ENCODE measurements around the gene TEX51. TPM values are rescaled to one million over a fixed set of nuclear protein-coding genes. Genes with fewer than 3 reads are reported as not detected.

Gene TEX51
- total RNA-seq, 2 experiments from 2014 or later = not detected

DNA sequence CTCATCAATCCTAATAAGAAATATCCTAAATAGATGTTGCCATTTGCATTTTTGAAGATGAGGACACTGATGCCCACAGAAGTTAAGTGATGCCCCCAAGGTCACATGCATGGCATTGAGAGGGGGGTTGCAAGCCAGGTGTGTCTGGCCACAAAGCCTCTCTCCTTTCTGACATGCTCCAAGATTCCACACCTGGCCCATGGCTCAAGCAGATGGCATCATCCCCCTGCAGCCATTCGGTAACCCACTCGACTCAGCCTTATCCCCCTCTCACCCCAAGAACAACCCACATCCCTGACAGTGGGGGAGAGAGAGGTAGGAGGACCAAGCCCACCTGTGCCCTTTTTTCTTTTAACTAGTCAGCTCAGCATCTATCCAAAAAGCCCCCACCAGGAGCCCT, 16.5 kb upstream of the TEX51 start:
- DNase-seq = no peak
- ChIA-PET CTCF (no interaction called here), POLR2A (no interaction called here)
- Mint-ChIP-seq H3K9me3 (no peaks in the 10 kb centered on the region), H3K36me3 (ENCODE audit: low read depth) (no peaks in the 10 kb centered on the region), H3K27me3 (no peaks in the 10 kb centered on the region), H3K27ac (no peak overlapping the region), H3K4me1 (peaks cover 2% of the 10 kb centered on the region), H3K4me3 (no peak overlapping the region)

DNA sequence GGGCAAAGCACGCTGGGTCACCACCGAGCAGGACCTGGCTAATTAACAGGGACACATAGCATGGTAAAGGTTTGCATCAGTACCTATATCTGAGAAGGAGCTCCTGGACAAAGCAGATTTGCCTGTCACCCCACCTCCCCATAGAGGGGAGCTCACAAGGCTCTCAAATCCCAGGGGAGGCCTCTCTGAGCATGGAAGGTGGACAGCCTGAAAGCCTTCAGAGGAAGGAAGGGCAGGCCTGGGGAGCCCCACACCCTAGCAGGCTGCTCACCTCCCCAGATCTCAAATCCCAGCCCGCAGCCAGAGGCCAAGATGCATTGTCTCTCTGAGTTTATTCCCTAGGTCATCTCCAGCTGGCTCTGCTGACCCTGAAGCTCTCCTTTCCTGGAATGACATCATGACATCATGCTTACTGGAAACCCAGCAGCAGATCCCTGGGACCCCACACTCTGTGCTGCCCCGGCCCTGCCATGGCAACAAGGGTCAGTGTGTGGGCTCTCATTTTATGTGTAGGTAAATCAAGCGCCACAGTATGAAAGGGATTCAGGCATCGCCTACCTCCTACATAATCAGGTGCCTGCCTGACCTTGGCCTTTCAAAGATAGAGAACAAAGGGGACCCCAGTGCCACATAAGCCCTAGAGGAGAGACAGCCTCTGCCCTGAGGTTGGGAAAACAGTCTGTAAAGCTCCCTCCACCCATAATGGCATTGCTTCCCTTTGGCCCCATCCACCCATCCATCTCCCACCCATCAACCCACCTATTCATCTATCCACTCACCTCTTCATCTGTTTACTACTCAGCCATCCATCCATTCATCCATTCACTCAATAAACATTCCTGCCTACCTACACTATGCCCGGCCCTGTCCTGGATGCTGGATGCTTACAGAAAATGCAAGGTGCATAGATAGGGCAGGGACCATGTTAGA, 15.7 kb upstream of the TEX51 start:
- Mint-ChIP-seq H3K4me3 (no peak overlapping the region), H3K27me3 (no peaks in the 10 kb centered on the region), H3K9me3 (no peaks in the 10 kb centered on the region), H3K27ac (no peak overlapping the region), H3K36me3 (ENCODE audit: low read depth) (no peaks in the 10 kb centered on the region), H3K4me1 (peaks cover 2% of the 10 kb centered on the region)
- no peak for DNase-seq
- CTCF ChIA-PET = no interaction called here
- POLR2A ChIA-PET = no interaction called here

DNA sequence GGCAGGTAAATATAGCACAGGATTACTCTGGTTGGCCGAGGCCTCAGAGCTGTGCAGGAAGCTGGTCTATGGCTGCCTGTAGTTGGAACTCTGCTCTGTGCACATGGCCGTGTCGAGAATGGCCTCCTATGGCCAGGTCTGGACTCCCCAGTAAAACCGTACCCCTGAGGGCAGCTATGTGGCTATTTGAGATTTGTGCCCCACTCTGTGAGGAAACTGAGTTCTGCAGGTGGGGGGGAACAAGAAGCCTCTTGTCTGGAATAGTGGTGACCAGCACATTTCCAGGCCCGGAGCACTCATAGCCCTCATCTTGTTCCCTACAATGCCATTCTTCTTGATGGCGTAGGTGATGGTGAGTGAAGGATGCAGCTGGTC, 15.0 kb upstream of the TEX51 start:
- DNase-seq = no peak
- peaks cover 2% of the 10 kb centered on the region for H3K4me1 Mint-ChIP-seq
- H3K27ac Mint-ChIP-seq = no peak overlapping the region
- H3K4me3 Mint-ChIP-seq = no peak overlapping the region
- POLR2A ChIA-PET = no interaction called here
- no peaks in the 10 kb centered on the region for H3K9me3 Mint-ChIP-seq
- CTCF ChIA-PET = no interaction called here
- no peaks in the 10 kb centered on the region for H3K36me3 Mint-ChIP-seq (ENCODE audit: low read depth)
- H3K27me3 Mint-ChIP-seq = no peaks in the 10 kb centered on the region

DNA sequence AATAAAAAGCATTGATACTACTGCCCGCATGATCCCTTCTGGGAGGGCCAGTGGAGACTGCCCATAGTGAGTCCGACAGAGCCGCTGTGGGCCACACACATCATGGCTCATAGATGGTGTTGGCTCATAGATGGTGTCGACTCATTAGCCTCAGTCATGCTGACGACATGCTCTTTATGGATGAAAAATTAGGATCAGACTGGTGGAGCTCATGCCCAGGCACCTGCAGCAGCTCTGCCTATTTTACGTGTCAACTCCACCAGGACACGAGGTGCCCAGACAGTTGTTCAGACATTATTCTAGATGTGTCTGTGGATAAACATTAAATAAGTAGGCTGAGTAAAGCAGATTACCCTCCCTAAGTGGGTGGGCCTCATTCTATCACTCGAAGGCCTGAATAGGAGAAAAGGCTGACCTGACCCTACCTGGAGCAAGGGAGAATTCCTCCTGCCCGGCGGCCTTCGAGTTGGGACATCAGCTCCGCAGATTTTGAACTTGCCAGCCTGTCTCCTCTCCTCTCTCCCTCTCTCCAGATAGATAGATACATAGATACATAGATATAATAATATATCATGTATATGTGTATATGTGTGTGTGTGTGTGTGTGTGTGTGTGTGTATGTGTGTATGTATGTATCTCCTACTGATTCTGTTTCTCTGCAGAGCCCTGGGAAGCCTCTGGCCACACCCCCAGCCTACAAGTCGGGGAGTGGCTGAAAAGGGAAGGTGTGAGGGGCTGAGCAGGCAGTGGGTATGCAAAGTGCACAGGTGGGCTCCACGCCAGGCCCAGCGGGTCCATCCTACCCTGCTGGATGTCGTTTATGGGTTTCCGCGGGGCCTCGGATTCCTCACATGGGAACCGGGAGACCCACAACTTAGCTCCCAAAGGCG, 13.6 kb upstream of the TEX51 start:
- H3K4me1 Mint-ChIP-seq = peaks cover 2% of the 10 kb centered on the region
- DNase-seq = no peak
- no peak overlapping the region for H3K27ac Mint-ChIP-seq
- H3K27me3 Mint-ChIP-seq = no peaks in the 10 kb centered on the region
- no peaks in the 10 kb centered on the region for H3K9me3 Mint-ChIP-seq
- H3K4me3 Mint-ChIP-seq = no peak overlapping the region
- no peaks in the 10 kb centered on the region for H3K36me3 Mint-ChIP-seq (ENCODE audit: low read depth)
- CTCF ChIA-PET = no interaction called here
- POLR2A ChIA-PET = no interaction called here

DNA sequence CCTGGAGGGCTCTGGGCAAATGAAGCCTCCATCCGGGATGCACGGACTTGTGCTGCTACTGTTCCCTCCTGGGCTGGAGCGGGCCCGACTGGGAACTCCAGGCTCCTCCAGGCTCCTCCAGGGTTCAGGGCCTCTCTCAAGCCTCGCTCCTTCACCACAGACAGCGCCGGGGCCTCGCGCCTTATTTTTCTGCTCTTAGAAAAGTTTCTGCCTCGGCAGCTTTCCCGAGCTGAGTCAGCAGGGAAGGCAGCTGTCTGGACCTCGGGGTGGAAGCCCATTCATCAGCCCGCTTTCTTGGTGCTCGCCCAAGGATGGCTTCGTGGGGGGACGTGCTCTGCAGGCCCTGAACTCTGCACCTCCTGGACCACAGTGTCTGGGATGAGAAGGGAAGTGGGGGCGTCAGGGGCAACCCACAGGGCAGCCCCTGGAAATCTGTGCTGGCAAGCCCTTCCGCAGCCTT, 12.9 kb upstream of the TEX51 start:
- Mint-ChIP-seq H3K27ac (no peak overlapping the region), H3K9me3 (no peaks in the 10 kb centered on the region), H3K36me3 (ENCODE audit: low read depth) (no peaks in the 10 kb centered on the region), H3K4me3 (no peak overlapping the region), H3K27me3 (no peaks in the 10 kb centered on the region), H3K4me1 (peaks cover 2% of the 10 kb centered on the region)
- POLR2A ChIA-PET = no interaction called here
- CTCF ChIA-PET = interaction anchor here (1.0 to 1.2 kb wide), 4 partner anchors 9 to 236 kb away, joined by 3 to 6 read pairs (median 4); no protein-coding TSS in a partner anchor
- DNase-seq = no peak

DNA sequence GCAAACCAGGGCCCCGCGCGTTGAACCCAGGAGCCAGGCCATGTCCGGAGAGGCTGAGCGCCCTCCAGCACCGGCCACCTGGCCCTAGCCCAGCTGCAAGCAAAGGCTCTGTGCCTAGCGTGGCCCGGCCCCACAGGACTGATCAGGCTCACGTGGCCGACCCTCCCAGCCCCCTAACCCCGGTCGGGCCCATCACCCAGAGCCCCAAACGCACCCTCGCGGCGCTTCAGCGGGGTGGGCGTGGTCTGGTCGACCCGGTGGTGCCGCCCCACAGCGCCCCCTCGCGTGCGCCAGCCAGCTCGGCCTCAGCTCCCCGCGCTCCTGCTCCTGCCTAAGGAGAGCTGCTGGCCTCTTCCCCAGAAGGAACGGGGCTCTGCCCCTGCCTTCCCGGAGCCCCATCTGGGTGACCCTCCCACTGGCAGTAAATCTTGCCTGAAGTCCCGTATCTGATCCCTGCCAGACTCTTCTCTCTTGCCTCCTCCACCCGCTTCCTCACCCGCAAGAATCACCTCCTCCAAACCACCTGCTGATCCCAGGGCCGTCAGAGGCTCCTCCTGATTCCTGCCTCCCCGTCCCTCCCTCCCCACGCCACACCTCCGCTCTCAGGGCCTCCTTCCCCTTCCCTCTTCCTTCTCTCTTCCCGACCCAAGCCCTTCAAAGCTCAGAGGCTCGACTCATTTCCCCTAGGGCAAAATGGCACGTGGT, 12.3 kb upstream of the TEX51 start:
- Mint-ChIP-seq H3K4me3 (no peak overlapping the region), H3K9me3 (no peaks in the 10 kb centered on the region), H3K36me3 (ENCODE audit: low read depth) (no peaks in the 10 kb centered on the region), H3K27ac (no peak overlapping the region), H3K27me3 (no peaks in the 10 kb centered on the region), H3K4me1 (peaks cover 2% of the 10 kb centered on the region)
- POLR2A ChIA-PET = no interaction called here
- DNase-seq = peak; percentile 57
- CTCF ChIA-PET = interaction anchor here (0.7 to 1.2 kb wide), 5 partner anchors 8 to 236 kb away, joined by 3 to 6 read pairs (median 4); no protein-coding TSS in a partner anchor

DNA sequence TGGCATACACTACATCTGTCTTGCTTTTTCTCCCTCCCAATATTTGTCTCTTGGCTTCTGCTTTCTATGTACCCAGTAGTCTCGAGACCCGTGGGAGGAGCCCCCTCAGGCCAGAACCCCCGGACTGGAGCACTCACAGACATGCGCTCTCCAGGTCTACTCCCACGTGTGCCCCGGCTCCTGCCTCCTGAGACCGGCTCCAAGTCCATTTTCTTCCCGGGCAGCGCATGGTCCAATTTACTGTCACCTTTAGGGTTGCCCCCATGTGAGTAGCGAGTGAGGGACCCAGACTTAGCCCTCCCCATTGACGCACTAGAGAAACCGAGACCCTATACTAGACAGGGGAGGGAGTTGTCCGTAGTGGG, 11.8 kb upstream of the TEX51 start:
- no peak for DNase-seq
- Mint-ChIP-seq H3K36me3 (ENCODE audit: low read depth) (no peaks in the 10 kb centered on the region), H3K27me3 (no peaks in the 10 kb centered on the region), H3K27ac (no peak overlapping the region), H3K4me1 (peaks cover 2% of the 10 kb centered on the region), H3K4me3 (no peak overlapping the region), H3K9me3 (no peaks in the 10 kb centered on the region)
- POLR2A ChIA-PET = no interaction called here
- CTCF ChIA-PET = interaction anchor here (0.7 to 1.2 kb wide), 5 partner anchors 7 to 237 kb away, joined by 3 to 6 read pairs (median 4); no protein-coding TSS in a partner anchor

DNA sequence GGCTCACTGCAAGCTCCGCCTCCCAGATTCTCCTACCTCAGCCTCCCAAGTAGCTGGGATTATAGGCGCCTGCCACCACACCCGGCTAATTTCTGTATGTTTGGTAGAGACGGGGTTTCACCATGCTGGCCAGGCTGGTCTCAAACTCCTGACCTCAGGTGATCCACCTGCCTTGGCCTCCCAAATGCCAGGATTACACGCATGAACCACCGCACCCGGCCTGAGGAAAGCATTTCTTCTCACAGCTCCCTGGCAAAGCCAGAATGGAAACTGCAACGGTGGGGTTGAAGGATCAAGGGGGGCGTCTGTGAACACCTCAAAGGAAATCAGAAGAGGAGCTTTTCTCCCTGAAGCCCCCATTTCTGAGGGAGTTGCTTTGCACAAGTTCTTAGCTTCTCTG, 11.2 kb upstream of the TEX51 start:
- DNase-seq = no peak
- Mint-ChIP-seq H3K27me3 (no peaks in the 10 kb centered on the region), H3K36me3 (ENCODE audit: low read depth) (no peaks in the 10 kb centered on the region), H3K4me1 (peaks cover 2% of the 10 kb centered on the region), H3K9me3 (no peaks in the 10 kb centered on the region), H3K27ac (no peak overlapping the region), H3K4me3 (no peak overlapping the region)
- ChIA-PET POLR2A (no interaction called here), CTCF (interaction anchor here (0.7 kb wide), 1 partner anchor 14 kb away, joined by 4 read pairs; no protein-coding TSS in a partner anchor)

DNA sequence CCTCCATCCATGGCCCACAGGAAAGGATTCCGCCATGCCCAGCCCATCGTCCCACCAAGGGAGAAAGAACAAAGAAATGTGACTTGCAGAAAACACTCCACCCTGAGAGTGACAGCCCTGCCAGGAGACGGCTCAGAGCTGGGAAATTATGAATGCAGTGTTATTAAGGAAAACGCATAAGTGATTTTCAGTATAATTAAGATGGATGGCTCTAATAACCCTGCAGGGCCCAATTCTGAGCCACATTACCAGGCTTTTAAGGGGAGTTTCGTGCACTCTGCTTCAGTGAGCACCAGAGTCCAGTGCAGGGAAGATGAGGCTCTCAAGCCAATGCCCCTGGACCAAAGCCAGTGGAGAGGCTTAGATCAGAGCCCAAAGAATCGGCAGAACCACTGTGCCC, 10.6 kb upstream of the TEX51 start:
- no peak for DNase-seq
- Mint-ChIP-seq H3K4me1 (peaks cover 2% of the 10 kb centered on the region), H3K36me3 (ENCODE audit: low read depth) (no peaks in the 10 kb centered on the region), H3K27me3 (no peaks in the 10 kb centered on the region), H3K9me3 (no peaks in the 10 kb centered on the region), H3K27ac (no peak overlapping the region), H3K4me3 (no peak overlapping the region)
- POLR2A ChIA-PET = no interaction called here
- CTCF ChIA-PET = no interaction called here

DNA sequence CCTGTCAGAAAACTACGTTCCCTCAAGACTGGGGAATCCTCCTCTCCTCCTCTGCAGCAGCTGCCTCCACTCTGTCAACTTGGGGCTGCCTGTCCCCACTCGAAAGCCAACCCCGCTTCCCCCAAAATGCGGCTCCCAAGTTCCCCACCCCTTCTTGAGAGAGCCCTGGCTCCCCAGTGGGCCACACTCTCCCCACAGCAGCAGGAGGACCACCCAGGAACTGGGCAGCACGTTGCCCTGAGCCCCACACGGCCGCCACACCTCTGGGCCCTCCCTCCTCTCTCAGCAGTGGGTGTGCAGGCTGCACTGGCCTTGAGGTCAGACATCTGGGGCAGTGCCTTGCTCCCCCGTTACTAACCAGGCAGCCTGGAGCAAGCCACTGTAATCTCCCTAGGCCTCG, 9.6 kb upstream of the TEX51 start:
- Mint-ChIP-seq H3K27me3 (no peaks in the 10 kb centered on the region), H3K9me3 (no peaks in the 10 kb centered on the region), H3K4me1 (peaks cover 2% of the 10 kb centered on the region), H3K4me3 (no peak overlapping the region), H3K27ac (no peak overlapping the region), H3K36me3 (ENCODE audit: low read depth) (no peaks in the 10 kb centered on the region)
- DNase-seq = no peak
- POLR2A ChIA-PET = no interaction called here
- CTCF ChIA-PET = no interaction called here

DNA sequence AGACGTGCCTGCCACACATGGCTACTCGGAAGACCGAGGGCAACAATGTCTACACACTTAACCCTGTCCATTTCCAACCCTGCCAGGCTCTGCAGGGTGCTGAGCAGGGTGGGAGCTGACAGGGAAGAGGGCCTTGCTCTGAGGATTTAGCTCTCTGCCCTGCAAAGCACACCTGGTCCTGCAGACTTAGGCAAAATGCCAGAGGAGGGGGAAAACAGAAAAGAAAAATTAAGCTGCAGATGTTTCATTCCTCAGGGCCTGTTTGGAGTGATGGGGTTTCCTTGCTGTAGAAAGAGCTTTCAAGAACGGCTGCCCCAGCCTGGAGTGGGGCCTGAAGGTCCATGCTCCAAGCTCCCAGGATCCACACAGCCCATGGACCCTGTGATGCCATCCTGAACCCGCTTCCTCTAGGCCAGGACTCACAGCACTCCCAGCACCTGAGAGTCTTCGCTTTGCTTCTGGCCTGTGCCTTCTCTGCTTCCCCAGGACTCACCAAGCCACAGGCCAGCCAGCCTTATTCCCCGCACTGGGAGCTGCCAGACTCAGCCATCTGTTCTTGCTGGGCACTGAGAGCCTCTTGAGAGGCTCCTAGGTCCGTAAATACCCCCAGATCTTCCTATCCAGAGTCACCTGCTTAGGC, 9.1 kb upstream of the TEX51 start:
- ChIA-PET POLR2A (no interaction called here), CTCF (no interaction called here)
- Mint-ChIP-seq H3K27ac (no peak overlapping the region), H3K4me1 (peaks cover 2% of the 10 kb centered on the region), H3K27me3 (no peaks in the 10 kb centered on the region), H3K4me3 (no peak overlapping the region), H3K36me3 (ENCODE audit: low read depth) (no peaks in the 10 kb centered on the region), H3K9me3 (no peaks in the 10 kb centered on the region)
- no peak for DNase-seq

DNA sequence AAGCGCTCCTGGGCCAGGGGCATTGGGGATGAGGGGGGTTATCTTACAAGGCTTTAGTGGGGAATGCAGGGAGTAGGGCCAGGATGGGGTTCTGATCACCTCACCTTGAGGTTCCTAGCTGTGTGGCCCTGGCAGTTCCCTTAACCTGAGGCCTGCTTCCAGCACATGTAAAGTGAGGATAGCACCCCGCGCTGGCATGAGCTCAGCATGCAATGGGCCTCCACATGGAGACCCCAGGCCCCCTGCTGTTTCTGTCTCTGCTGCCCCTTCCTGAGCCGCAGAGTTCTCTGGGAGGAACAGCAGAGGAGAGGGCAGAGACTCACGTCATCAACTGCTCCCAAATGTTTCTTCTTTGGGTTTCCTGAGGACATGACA, 8.6 kb upstream of the TEX51 start:
- H3K27ac Mint-ChIP-seq = no peak overlapping the region
- H3K4me3 Mint-ChIP-seq = no peak overlapping the region
- POLR2A ChIA-PET = no interaction called here
- DNase-seq = no peak
- H3K27me3 Mint-ChIP-seq = peaks cover under 1% of the 10 kb centered on the region
- H3K9me3 Mint-ChIP-seq = no peaks in the 10 kb centered on the region
- CTCF ChIA-PET = no interaction called here
- no peaks in the 10 kb centered on the region for H3K36me3 Mint-ChIP-seq (ENCODE audit: low read depth)
- H3K4me1 Mint-ChIP-seq = peaks cover 2% of the 10 kb centered on the region
